ENCODE data around the gene FBXL22. TPM values are rescaled to one million over a fixed set of nuclear protein-coding genes. Genes with fewer than 3 reads are reported as not detected.

FBXL22 gene
- total RNA-seq, 2 donors from 2014 or later, result 0.43 to 0.74 TPM

Other genes with a start within 250 kb of the FBXL22 start
- 1 to 10 TPM in 1 of 2 donors, under 1 TPM in 1; 0.15 to 1.0 TPM for gene CA12, start 215.5 kb upstream of the FBXL22 start, total RNA-seq
- 100 to 1,000 TPM in 1 of 2 donors, 10 to 100 TPM in 1; 60.9 to 102 TPM for gene USP3, start 92.8 kb upstream of the FBXL22 start, total RNA-seq
- gene HERC1, start 236.6 kb downstream of the FBXL22 start, total RNA-seq, result 10 to 100 TPM; 55.2 to 56.7 TPM